Measurements from ENCODE around the gene HOXC9. TPM values are rescaled to one million over a fixed set of nuclear protein-coding genes. Genes with fewer than 3 reads are reported as not detected.

The HOXC9 gene
- total RNA-seq, 4 donors from 2014 or later: 0.28 to 2.0 (median 0.44) TPM; not detected in 1

DNA sequence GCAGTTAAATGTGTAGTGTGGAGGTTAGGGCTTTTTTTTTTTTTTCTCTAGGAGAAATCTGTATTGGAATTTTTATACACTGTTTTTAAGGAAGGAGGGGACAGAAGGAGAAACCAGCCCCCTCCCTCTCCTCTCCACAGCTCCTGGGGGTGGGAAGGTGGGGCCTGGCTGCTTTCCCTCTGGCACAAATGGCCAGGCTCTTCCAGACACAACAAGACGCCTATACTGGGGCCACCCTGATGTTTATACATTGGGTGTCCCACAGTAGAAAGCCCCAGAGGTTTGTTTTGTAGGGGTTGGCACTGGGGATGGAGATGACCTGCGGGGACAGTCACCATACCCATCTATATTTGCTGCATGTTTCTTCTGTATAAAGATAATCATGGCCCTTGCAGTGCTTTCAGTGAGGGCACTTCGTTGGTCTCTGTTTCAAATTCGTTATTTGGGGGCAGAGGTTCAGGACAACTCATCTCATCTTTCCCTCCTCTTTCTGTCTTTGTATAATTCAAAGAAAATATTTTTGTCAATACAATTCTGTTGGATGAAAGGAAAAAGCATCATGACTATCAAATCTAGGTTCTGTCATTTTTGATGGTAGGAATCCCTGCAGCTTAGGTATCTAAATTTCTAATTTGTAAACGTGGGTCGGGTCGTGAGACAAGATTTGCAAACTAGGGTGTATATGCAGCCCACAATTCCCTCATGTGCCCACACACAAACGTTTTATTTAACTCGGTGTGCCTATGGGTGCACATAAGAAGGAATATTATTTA is 23.0 kb upstream of the HOXC9 start:
- TF ChIP-seq, protein P1, sequence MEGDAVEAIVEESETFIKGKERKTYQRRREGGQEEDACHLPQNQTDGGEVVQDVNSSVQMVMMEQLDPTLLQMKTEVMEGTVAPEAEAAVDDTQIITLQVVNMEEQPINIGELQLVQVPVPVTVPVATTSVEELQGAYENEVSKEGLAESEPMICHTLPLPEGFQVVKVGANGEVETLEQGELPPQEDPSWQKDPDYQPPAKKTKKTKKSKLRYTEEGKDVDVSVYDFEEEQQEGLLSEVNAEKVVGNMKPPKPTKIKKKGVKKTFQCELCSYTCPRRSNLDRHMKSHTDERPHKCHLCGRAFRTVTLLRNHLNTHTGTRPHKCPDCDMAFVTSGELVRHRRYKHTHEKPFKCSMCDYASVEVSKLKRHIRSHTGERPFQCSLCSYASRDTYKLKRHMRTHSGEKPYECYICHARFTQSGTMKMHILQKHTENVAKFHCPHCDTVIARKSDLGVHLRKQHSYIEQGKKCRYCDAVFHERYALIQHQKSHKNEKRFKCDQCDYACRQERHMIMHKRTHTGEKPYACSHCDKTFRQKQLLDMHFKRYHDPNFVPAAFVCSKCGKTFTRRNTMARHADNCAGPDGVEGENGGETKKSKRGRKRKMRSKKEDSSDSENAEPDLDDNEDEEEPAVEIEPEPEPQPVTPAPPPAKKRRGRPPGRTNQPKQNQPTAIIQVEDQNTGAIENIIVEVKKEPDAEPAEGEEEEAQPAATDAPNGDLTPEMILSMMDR (IDR thresholded peaks at IDR 0.05): no peak
- DNase-seq (ENCODE audit: low spot score) (no peak), ATAC-seq (ENCODE audit: low FRiP score) (no peak)

DNA sequence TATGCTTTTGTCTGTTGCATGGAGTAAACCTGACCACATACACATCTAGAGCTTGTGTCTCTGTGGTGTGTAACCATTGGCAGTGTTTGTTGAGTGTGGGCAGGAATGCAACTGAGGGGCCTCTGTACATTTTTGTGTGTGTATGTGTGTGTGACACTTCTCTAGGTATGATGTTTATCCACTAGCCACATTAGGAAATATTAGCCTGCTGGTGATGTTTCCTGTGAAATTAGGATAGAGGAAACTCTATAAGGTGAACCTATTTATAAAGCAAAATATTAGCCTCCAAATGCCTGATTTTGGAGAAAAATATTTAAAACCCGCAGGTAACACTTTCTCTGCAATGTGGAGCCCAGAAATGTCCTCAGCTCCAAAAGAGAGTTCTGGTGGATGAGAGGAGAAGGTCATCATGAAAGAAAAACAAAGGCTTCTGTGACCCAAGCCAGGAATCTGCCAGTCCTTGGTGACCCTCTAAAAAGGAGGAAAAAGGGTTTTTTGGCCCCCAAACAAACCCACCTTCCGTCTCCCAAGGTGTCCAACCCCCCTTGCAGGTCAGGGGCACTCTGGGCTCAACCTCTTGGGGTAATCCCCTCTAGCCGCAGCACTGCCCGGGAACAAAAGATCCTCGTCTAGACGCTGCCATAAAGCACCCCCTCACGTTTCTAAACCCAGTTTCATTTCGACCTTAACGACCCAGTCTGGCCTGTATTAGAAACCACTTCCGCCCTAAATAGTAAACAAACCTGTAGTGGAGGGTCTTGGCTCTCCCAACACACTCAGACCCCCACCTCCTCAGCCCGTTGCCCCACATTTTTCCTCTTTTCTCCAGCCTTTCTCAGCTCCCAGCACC is 22.1 kb upstream of the HOXC9 start:
- TF ChIP-seq, protein P1 (IDR thresholded peaks at IDR 0.05): no peak
- DNase-seq (ENCODE audit: low spot score) (no peak), ATAC-seq (ENCODE audit: low FRiP score) (no peak)

DNA sequence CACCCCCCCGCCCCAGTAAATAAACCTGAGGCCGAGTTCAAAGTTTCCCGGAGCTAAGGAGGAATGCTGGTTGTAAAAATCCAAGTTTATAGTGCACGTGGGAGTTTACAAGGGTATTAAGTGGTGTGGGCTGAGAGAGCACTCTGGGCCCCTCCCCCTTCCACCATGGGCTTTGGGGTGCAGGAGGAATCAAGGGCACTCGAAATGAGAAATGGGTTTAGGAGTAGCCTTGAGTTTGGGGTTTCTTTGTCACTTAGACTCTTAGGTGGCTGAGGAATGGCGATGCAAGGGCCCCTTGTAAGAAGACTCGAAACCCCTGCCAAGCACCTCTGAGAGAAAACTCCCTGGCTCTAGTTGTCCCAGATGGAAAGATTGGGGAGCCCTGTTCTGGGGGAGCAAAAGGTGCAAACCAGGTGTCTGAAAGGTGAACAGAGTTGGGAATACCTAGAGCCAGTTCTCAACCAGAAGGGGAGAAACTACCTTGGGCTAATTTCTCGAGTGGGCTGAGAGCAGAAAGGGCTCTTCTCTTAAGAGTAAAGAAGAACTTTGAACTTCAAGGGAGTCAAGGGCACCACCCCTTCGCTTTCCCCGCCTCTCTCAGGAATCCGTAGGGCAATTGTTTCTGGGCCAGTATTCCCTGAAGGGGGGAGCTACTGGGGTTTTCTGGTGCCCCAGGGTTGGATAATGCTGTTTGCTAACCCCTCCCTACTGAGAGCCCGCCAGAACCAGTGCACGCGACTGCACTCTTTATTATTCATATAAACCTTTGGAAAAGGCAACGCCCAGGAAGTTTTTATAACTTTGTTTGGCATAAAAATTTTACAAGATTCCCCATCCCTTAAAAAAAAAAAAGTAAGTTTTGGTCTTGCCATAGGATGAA is 21.2 kb upstream of the HOXC9 start:
- TF ChIP-seq, protein P1 (IDR thresholded peaks at IDR 0.05): no peak
- DNase-seq (ENCODE audit: low spot score) (no peak), ATAC-seq (ENCODE audit: low FRiP score) (no peak)

DNA sequence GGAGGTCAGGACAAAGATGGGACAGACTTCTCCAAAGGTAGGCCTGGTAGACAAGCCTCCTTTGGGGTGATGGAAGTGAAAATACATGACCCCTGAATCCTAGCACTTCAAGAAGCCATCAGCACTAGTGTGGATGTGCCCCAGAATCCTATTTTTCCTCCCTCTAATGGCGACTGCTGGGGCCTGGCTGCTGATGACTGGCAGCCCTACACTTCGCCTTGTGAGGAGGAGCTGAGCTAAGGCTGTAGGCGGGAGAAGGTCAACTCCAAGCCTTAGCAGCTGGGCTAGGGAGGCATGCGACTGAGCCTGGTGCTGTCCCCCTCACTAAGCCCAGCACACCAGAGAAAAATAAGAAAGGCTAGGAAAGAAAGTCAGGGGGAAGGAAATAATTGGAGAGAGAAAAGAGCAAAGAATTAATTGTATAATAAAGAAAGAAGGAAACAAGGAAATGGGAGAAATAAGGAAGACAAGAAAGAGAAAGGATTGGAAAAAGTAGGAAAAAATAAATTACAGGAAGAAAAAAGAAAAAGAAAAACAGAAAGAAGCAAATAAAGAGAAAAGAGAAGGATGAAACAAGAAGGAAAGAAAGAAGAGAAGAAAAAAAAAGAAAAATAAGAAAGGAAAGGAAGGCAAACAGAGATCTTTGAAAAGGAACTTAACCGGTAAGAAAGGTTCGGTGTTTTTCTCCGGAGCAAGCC is 19.7 kb upstream of the HOXC9 start:
- no peak for DNase-seq (ENCODE audit: low spot score)
- no peak for ATAC-seq (ENCODE audit: low FRiP score)
- TF ChIP-seq, protein P1 (IDR thresholded peaks at IDR 0.05): no peak

DNA sequence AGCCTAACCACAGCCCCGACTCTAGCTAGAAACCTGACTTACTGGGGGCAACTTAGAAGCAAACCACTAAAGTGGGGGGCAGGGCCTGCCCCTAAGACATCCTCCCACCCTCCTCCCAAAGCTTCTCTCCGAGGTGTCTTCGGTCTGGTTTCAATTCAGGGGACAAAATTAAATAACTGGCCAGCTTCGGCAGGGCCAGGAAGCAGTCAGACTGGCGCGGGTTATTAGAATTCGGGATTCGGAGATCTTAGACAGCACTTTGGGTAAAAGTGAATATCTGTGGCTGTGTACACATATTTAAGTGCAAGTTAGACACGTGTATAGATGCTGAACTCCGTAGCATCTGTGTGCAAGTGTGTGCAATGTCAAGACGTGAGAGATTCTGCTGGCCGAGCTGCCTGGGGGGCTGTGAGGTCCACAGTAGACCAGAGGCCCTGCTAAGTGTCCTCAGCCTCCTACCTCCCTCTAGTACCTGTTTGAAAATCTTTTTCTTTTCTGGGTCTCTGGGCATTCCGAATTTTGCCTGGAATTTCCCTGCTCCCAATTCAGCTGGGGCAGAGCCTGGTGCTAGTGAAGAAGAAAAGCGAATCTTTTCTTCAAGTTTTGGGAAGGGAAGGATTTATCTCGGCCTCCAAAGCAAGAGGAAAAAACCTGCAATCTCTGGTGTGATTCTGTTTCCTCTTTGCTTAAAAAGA is 19.0 kb upstream of the HOXC9 start:
- DNase-seq (ENCODE audit: low spot score): no peak
- TF ChIP-seq, protein P1 (IDR thresholded peaks at IDR 0.05): no peak
- no peak for ATAC-seq (ENCODE audit: low FRiP score)
